SK-N-MC (cell line): ENCODE measurements around the gene CLEC2L.

Experiments
- EZH2 ChIP-seq: fragments of 200-600 bp; sonication (generic); IDR thresholded peaks from one replicate; pipeline ENCODE4 v1.6.1; 2017; ENCODE audit warnings: antibody characterized with exemption
- FOXP2 ChIP-seq: optimal IDR thresholded peaks from 2 replicates; pipeline ENCODE3; 2011; ENCODE audit warnings: mild to moderate bottlenecking, moderate library complexity; ENCODE audit not compliant: insufficient read depth; ENCODE audit errors: extremely low read length, control extremely low read depth
- POLR2AphosphoS5 ChIP-seq: IDR thresholded peaks from 2 replicates; pipeline ENCODE4 v1.6.1; 2012; ENCODE audit warnings: mild to moderate bottlenecking, low read depth, low read length, borderline replicate concordance

GRCh38 chr7:139505563-139505962, 17.9 kb upstream of the CLEC2L start:
- TF ChIP-seq POLR2AphosphoS5 (no peak), EZH2 (no peak), FOXP2 (no peak)
